MCF 10A (cell line): ENCODE data around the gene CAMK2G. TPM values are rescaled to one million over a fixed set of nuclear protein-coding genes. Genes with fewer than 3 reads are reported as not detected.

ENCODE experiments used
- BruUV-seq: library from RNA; stranded (reverse); fragments of 400-500 nt; replicated peaks from 2 replicates; lab custom pipeline; 2021; lab: Mats Ljungman, UMichigan
- CTCF ChIA-PET: fragments of 300-600 bp; sonication (Branson Sonifier 250); formaldehyde crosslinking; extraction: SDS; loops from one replicate; lab custom pipeline; 2021; ENCODE audit warnings: antibody characterized with exemption, inconsistent platforms; lab: Yijun Ruan, JAX
- POLR2A ChIA-PET: fragments of 300-600, 350-650 bp; sonication (Branson Sonifier 250); formaldehyde crosslinking; extraction: SDS; loops from one replicate; lab custom pipeline; 2020; ENCODE audit warnings: antibody characterized with exemption, inconsistent platforms; lab: Yijun Ruan, JAX
- DNase-seq: peaks from one replicate; pipeline ENCODE4 v3.0.0-alpha.2; 2018; ENCODE audit not compliant: unreplicated experiment
- H3K27ac Mint-ChIP-seq: one replicate; pipeline ENCODE4 v1.8.0; 2022; ENCODE audit warnings: mild to moderate bottlenecking, low read depth, mixed read lengths; ENCODE audit not compliant: unreplicated experiment
- H3K27me3 Mint-ChIP-seq: one replicate; pipeline ENCODE4 v1.8.0; 2022; ENCODE audit warnings: mixed read lengths; ENCODE audit not compliant: insufficient read depth, unreplicated experiment
- H3K36me3 Mint-ChIP-seq: one replicate; pipeline ENCODE4 v1.8.0; 2022; ENCODE audit warnings: mild to moderate bottlenecking, moderate library complexity, mixed read lengths; ENCODE audit not compliant: insufficient read depth, unreplicated experiment
- H3K4me1 Mint-ChIP-seq: one replicate; pipeline ENCODE4 v1.8.0; 2022; ENCODE audit warnings: mixed read lengths; ENCODE audit not compliant: insufficient read depth, unreplicated experiment
- H3K4me3 Mint-ChIP-seq: one replicate; pipeline ENCODE4 v1.8.0; 2022; ENCODE audit warnings: mild to moderate bottlenecking, moderate library complexity, mixed read lengths; ENCODE audit not compliant: unreplicated experiment
- H3K9me3 Mint-ChIP-seq: one replicate; pipeline ENCODE4 v1.8.0; 2022; ENCODE audit warnings: mixed read lengths; ENCODE audit not compliant: unreplicated experiment
- intact Hi-C: fragments of 100-400 bp; cut with micrococcal nuclease; formaldehyde crosslinking; loops from 2 replicates; pipeline ENCODE4 v1.14.1; 2022
- total RNA-seq: library from RNA; stranded (reverse); gene quantifications from 2 replicates; pipeline ENCODE4 v1.2.3, GENCODE V29; 2022
- TF ChIP-seq, protein P1 (sequence below): fragments of 200-600 bp; IDR thresholded peaks from one replicate; pipeline ENCODE4 v1.8.0; 2022; ENCODE audit warnings: antibody characterized with exemption, mild to moderate bottlenecking; ENCODE audit not compliant: unreplicated experiment

CAMK2G gene
- total RNA-seq, 1 experiment from 2014 or later = 10.9 TPM

DNA sequence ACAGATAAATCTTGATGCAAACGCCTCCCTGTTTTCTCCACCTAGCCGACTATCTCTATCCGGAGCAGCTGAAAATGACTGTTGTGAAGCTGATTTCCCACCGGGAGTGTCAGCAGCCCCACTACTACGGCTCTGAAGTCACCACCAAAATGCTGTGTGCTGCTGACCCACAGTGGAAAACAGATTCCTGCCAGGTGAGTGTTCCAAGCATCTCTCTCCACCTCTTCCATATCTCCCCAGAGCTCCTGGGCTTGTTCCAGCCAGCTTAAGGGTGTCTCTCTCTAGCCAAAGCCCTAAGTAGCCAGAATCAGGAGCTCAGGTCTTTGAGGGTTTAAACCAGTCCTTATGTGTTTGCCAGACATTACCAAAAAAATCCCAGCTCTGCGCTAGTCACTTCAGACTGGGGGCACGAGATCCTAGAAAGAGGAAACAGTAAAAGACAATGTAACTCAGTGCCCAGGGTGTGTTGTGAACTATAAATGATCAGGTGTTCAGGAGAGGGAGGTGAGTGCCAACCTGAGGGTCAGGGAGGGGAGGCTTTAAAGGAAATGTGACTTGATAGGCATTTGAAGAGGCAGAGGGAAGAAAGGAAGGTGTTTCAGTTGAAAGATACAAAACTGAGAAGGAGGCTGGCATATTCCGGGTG lies 41.0 kb upstream of the CAMK2G start:
- Mint-ChIP-seq H3K4me1 (peaks cover 65% of the 10 kb centered on the region), H3K9me3 (no peaks in the 10 kb centered on the region), H3K27ac (peak overlapping the region; percentile 40), H3K27me3 (no peaks in the 10 kb centered on the region), H3K4me3 (no peak overlapping the region), H3K36me3 (peaks cover 6% of the 10 kb centered on the region)
- intact Hi-C loops = no loop called here
- DNase-seq = no peak
- CTCF ChIA-PET = interaction anchor here (0.6 to 1.4 kb wide), 3 partner anchors 25 to 997 kb away, joined by 4 to 8 read pairs (median 5); no protein-coding TSS in a partner anchor
- TF ChIP-seq, protein P1, sequence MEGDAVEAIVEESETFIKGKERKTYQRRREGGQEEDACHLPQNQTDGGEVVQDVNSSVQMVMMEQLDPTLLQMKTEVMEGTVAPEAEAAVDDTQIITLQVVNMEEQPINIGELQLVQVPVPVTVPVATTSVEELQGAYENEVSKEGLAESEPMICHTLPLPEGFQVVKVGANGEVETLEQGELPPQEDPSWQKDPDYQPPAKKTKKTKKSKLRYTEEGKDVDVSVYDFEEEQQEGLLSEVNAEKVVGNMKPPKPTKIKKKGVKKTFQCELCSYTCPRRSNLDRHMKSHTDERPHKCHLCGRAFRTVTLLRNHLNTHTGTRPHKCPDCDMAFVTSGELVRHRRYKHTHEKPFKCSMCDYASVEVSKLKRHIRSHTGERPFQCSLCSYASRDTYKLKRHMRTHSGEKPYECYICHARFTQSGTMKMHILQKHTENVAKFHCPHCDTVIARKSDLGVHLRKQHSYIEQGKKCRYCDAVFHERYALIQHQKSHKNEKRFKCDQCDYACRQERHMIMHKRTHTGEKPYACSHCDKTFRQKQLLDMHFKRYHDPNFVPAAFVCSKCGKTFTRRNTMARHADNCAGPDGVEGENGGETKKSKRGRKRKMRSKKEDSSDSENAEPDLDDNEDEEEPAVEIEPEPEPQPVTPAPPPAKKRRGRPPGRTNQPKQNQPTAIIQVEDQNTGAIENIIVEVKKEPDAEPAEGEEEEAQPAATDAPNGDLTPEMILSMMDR = no peak
- no TSS peak for BruUV-seq
- POLR2A ChIA-PET = interaction anchor here (0.7 to 1.5 kb wide), 4 partner anchors 9 to 26 kb away, joined by 3 read pairs; no protein-coding TSS in a partner anchor

DNA sequence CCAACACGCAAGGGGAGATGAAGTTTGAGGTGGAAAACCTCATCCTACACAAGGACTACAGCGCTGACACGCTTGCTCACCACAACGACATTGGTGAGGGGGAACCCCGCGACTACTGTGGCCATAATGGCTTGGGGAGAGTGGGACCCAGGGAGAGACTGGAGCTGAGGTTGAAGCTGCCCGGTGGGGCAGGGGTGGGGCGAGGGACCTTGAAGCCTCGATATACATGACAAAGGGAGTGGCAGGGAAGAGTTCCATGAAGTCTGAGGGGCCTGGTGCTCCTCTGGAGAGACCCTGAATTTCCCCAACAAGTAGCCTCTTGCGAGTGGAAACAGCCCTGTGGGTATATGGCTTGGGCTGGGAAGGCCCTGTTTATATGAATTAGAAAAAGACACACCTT lies 39.7 kb upstream of the CAMK2G start:
- Mint-ChIP-seq H3K4me1 (peaks cover 72% of the 10 kb centered on the region), H3K9me3 (no peaks in the 10 kb centered on the region), H3K36me3 (peaks cover 6% of the 10 kb centered on the region), H3K4me3 (no peak overlapping the region), H3K27me3 (no peaks in the 10 kb centered on the region), H3K27ac (peak overlapping the region; percentile 40)
- no TSS peak for BruUV-seq
- ChIA-PET POLR2A (interaction anchor here (0.6 to 1.5 kb wide), 4 partner anchors 7 to 28 kb away, joined by 3 read pairs; no protein-coding TSS in a partner anchor), CTCF (interaction anchor here (0.5 kb wide), 1 partner anchor 93 kb away, joined by 3 read pairs; no protein-coding TSS in a partner anchor)
- intact Hi-C loops = no loop called here
- no peak for DNase-seq
- TF ChIP-seq, protein P1 = no peak

DNA sequence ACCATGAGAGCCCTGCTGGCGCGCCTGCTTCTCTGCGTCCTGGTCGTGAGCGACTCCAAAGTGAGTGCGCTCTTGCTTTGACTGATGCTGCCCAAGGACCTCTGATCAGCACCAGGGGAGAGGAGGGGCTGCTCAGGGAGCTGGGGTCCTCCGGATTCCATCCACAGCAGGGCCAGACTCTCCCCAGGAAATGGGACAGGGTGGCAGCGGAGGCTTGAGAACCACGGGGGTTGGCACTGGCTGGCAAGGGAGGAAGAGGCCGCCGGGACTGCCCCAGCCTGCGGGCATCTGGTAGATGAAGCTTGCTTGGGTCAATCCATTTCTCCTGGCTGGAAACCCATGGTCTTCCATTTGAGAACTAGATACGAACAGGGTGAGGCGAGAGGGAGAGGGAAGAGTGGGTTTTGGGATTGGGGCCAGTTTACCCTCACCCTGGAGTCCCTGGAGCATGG lies 37.2 kb upstream of the CAMK2G start:
- Mint-ChIP-seq H3K9me3 (no peaks in the 10 kb centered on the region), H3K4me1 (peaks cover 75% of the 10 kb centered on the region), H3K27me3 (no peaks in the 10 kb centered on the region), H3K27ac (peak overlapping the region; percentile 96), H3K36me3 (peaks cover 5% of the 10 kb centered on the region), H3K4me3 (peak overlapping the region; percentile 97)
- CTCF ChIA-PET = no interaction called here
- DNase-seq = no peak
- TF ChIP-seq, protein P1 = no peak
- POLR2A ChIA-PET = interaction anchor here (0.7 to 6.0 kb wide), 7 partner anchors 8 to 88 kb away, joined by 3 to 88 read pairs (median 4); no protein-coding TSS in a partner anchor
- no TSS peak for BruUV-seq
- intact Hi-C loops = loop anchor here (1.0 kb wide), 1 partner anchor 24 kb away; no protein-coding TSS in a partner anchor
